ENCODE results near the gene ZNF552.

DNA sequence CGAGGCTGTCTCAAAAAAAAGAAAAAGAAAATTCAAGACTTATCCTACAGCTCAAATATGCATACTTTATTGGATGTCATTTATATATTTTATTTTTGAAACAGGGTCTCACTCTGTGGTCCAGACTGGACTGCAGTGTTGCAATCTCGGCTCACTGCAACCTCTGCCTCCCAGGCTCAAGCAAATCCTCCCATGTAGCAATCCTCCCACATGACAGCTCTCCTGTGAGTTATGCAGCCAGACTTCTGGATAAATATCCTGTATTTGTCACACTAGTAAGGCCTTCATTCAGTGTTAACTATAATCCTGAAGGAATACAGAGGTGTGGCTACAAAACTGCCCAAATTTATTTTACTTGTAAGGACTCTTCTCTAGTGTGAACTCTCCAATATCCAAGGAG, 7.2 kb downstream of the ZNF552 start:
- TF ChIP-seq, protein P1, sequence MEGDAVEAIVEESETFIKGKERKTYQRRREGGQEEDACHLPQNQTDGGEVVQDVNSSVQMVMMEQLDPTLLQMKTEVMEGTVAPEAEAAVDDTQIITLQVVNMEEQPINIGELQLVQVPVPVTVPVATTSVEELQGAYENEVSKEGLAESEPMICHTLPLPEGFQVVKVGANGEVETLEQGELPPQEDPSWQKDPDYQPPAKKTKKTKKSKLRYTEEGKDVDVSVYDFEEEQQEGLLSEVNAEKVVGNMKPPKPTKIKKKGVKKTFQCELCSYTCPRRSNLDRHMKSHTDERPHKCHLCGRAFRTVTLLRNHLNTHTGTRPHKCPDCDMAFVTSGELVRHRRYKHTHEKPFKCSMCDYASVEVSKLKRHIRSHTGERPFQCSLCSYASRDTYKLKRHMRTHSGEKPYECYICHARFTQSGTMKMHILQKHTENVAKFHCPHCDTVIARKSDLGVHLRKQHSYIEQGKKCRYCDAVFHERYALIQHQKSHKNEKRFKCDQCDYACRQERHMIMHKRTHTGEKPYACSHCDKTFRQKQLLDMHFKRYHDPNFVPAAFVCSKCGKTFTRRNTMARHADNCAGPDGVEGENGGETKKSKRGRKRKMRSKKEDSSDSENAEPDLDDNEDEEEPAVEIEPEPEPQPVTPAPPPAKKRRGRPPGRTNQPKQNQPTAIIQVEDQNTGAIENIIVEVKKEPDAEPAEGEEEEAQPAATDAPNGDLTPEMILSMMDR (IDR thresholded peaks at IDR 0.05) = no peak
- TF ChIP-seq POLR2A (IDR thresholded peaks at IDR 0.05) = no peak
- TF ChIP-seq POLR2AphosphoS5 (IDR thresholded peaks at IDR 0.05) = no peak
